Choroid plexus epithelial cell (primary cell): ENCODE data around the gene ATP2B2.
"Not testable (repeated sequence)": the region's sequence is repeated elsewhere in the genome, so short reads cannot be mapped to it uniquely, and the experiment has no call there.

Source experiments
- DNase-seq: peaks from one replicate; pipeline ENCODE4 v3.0.0-alpha.2; 2010; ENCODE audit warnings: low read depth
- H3K4me3 ChIP-seq: 2 replicates; pipeline ENCODE4 v1.5.1; 2011; ENCODE audit warnings: low read depth, mild to moderate bottlenecking, control low read depth, low read length, moderate library complexity
- TF ChIP-seq, protein P1 (sequence below): conservative IDR thresholded peaks from 2 replicates; pipeline ENCODE4 v1.5.1; 2011; ENCODE audit warnings: low read depth, mild to moderate bottlenecking, control low read depth, inconsistent platforms, low read length, moderate library complexity

ATP2B2 gene

DNA sequence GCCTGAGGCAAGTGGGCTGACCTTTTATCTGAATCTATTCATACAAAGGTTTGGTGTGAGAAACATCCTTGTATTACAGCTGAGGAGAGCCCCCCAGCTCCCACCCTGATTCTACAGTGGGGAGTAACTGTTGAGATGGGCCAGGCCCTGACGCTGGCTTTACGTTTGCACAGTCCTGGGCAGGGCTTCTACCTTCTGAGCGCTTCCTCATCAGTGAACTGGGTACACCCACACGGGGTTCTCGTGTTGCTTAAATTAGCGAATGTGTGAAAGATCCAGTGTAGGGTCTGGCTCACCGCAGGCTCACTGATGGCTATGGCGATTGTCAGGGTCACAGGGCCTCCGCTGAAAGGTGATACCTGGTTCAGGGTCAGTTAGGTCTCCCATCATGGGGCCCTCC lies 205.3 kb downstream of the ATP2B2 start:
- TF ChIP-seq, protein P1, sequence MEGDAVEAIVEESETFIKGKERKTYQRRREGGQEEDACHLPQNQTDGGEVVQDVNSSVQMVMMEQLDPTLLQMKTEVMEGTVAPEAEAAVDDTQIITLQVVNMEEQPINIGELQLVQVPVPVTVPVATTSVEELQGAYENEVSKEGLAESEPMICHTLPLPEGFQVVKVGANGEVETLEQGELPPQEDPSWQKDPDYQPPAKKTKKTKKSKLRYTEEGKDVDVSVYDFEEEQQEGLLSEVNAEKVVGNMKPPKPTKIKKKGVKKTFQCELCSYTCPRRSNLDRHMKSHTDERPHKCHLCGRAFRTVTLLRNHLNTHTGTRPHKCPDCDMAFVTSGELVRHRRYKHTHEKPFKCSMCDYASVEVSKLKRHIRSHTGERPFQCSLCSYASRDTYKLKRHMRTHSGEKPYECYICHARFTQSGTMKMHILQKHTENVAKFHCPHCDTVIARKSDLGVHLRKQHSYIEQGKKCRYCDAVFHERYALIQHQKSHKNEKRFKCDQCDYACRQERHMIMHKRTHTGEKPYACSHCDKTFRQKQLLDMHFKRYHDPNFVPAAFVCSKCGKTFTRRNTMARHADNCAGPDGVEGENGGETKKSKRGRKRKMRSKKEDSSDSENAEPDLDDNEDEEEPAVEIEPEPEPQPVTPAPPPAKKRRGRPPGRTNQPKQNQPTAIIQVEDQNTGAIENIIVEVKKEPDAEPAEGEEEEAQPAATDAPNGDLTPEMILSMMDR = no peak
- no peak overlapping the region for H3K4me3 ChIP-seq
- DNase-seq = no peak

GRCh38 chr3:10299679-10300078 lies 205.7 kb downstream of the ATP2B2 start:
- H3K4me3 ChIP-seq = no peak overlapping the region
- DNase-seq = peak; percentile 77
- TF ChIP-seq, protein P1 = no peak

DNA sequence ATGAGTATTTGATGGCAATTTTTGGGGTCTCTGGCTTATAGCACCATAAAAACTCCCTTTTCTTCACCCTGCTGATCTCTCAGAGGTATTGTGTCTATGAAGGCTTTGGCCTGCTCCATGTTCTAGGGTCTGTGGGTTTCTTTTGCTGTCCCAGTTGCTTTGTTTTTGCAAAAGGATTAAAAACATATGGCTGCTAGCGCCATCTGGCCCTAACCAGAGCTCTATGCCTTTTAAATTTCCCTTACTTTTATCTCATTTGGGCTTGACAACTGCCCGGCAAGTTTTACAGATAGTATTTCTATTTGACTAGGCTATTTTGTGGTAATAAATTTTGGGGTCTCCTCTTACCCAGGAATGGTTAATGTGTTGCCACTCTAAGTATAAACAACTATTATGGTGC lies 206.2 kb downstream of the ATP2B2 start:
- DNase-seq = peak; percentile 56
- TF ChIP-seq, protein P1 = peak; percentile 52
- no peak overlapping the region for H3K4me3 ChIP-seq

DNA sequence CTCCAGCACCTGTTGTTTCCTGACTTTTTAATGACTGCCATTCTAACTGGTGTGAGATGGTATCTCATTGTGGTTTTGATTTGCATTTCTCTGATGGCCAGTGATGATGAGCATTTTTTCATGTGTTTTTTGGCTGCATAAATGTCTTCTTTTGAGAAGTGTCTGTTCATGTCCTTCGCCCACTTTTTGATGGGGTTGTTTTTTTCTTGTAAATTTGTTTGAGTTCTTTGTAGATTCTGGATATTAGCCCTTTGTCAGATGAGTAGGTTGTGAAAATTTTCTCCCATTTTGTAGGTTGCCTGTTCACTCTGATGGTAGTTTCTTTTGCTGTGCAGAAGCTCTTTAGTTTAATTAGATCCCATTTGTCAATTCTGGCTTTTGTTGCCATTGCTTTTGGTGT lies 207.3 kb downstream of the ATP2B2 start:
- H3K4me3 ChIP-seq, DNase-seq: not testable (repeated sequence)

GRCh38 chr3:10294030-10294586 lies 211.3 kb downstream of the ATP2B2 start:
- no peak for DNase-seq
- TF ChIP-seq, protein P1 = no peak
- H3K4me3 ChIP-seq = no peak overlapping the region

DNA sequence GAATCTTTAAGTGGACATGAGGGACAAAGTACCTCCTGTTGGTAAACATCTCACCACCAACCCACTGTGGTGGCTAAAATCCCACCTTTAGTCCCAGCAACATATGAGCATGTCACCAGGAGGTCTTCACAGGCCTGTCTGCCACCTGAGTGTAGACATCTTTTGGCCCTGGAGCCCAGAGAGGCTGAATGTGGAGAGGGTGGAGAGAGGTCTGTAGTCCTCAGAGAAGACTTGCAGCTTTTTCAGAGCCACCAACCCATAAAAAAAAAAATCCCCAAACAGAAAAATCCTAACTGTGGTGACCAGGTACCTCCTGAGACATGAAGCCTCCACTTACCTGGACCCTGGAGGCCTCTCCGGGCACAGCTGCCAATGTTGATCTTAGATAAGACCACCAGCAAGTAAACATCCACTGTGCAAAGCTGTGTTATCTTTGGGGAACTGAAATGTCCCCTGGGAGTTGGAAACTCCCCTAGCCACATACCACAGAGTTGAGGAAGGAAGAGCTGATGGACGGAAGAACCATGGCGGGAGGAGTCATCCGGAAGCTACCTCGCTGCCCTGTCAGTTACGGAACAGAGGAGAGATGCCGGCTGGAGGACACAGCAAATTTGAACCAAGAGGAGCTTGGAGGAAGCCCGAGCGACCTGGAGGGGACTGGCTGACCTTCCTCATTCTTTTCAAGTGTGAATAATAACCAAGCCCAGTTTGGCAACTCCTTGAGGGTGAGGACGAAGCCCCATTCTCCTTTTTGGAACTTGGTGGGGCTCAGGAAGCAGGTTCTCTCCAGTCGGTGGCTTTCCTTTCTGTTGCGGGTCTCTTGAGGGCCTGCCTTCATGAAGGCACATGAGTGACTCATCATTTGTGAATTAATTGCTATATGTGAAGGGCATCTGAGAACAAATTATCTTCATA lies 212.6 kb downstream of the ATP2B2 start, which contains the start of gene GHRL:
TSS of gene GHRL (minus strand) at position 443 of the 915 bp plus-strand sequence. CDS start 2,767 bp downstream, outside the sequence.
- DNase-seq = peak; percentile 68
- H3K4me3 ChIP-seq = no peak within 1 kb of the TSS
- TF ChIP-seq, protein P1 = no peak

DNA sequence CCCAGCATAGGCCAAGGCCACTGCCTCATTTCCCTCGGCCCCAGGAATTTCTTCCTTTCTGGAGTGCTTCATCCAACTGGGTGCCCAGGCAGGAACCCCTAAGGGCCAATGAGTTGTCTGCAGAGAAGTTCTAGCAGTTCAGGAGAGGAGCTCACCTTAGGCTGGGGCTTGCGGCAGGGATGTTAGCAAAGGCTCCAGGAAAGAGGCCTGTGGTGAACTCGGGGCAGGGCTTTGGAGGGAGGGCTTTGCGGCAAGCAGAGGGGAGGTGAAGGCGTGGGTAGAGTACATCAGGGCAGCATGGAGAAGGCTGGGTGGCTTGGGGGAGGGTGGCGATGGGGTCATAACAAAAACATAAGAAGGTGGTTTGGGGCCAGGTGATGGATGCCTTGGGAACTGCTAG lies 213.7 kb downstream of the ATP2B2 start:
- DNase-seq = no peak
- no peak overlapping the region for H3K4me3 ChIP-seq
- TF ChIP-seq, protein P1 = no peak
